OCI-LY7 (cell line): Measurements from ENCODE around the gene ANO6. TPM values are rescaled to one million over a fixed set of nuclear protein-coding genes. Genes with fewer than 3 reads are reported as not detected.

ENCODE experiments used
- BruUV-seq: library from RNA; stranded (reverse); fragments of 400-500 nt; replicated peaks from 2 replicates; lab custom pipeline; 2021; lab: Mats Ljungman, UMichigan
- CTCF ChIA-PET: fragments of 300-600 bp; sonication (Branson Sonifier 250); formaldehyde crosslinking; loops from one replicate; lab custom pipeline; 2022; ENCODE audit warnings: antibody characterized with exemption; ENCODE audit not compliant: unreplicated experiment; lab: Charles Lee
- POLR2A ChIA-PET: fragments of 300-600 bp; sonication (Branson Sonifier 250); formaldehyde crosslinking; loops from one replicate; lab custom pipeline; 2022; ENCODE audit warnings: antibody characterized with exemption; lab: Charles Lee
- DNase-seq: peaks from one replicate; pipeline ENCODE4 v3.0.0-alpha.2; 2015; ENCODE audit warnings: low spot score
- H2AFZ ChIP-seq: fragments of 200-600 bp; sonication (generic), shearing (Covaris generic); 2 replicates; pipeline ENCODE4 v1.6.1; 2014; ENCODE audit warnings: mild to moderate bottlenecking, antibody characterized with exemption, low read length, moderate library complexity
- H3K27ac ChIP-seq: fragments of 200-600 bp; sonication (generic); 2 replicates; pipeline ENCODE4 v1.5.1; 2014; ENCODE audit warnings: mixed run types, low read depth, mild to moderate bottlenecking, moderate library complexity, low read length, inconsistent platforms; ENCODE audit not compliant: poor library complexity, severe bottlenecking
- H3K36me3 ChIP-seq: fragments of 200-600 bp; sonication (generic); 2 replicates; pipeline ENCODE4 v1.6.1; 2014; ENCODE audit warnings: mild to moderate bottlenecking, antibody characterized with exemption, low read length, moderate library complexity, mixed read lengths; ENCODE audit not compliant: insufficient read depth
- H3K4me1 ChIP-seq: fragments of 200-600 bp; sonication (generic); 2 replicates; pipeline ENCODE4 v1.5.1; 2014; ENCODE audit warnings: mild to moderate bottlenecking, low read length; ENCODE audit not compliant: insufficient read depth, poor library complexity, severe bottlenecking
- H3K4me2 ChIP-seq: fragments of 200-600 bp; sonication (generic); 2 replicates; pipeline ENCODE4 v1.6.1; 2014; ENCODE audit warnings: mild to moderate bottlenecking, low read length
- H3K4me3 ChIP-seq: fragments of 200-600 bp; sonication (generic); 2 replicates; pipeline ENCODE4 v1.5.1; 2014; ENCODE audit warnings: mild to moderate bottlenecking, low read depth, low read length; ENCODE audit not compliant: poor library complexity, severe bottlenecking
- H3K79me2 ChIP-seq: fragments of 200-600 bp; sonication (generic); 2 replicates; pipeline ENCODE4 v1.6.1; 2016; ENCODE audit warnings: low read depth, mild to moderate bottlenecking, low read length, moderate library complexity, mixed read lengths; ENCODE audit not compliant: insufficient read depth
- H3K9me2 ChIP-seq: fragments of 200-600 bp; sonication (generic); 2 replicates; pipeline ENCODE4 v1.6.1; 2016; ENCODE audit warnings: mild to moderate bottlenecking, low read length, mixed read lengths; ENCODE audit not compliant: insufficient read depth
- H3K9me3 ChIP-seq: fragments of 200-600 bp; sonication (generic); 2 replicates; pipeline ENCODE4 v1.6.1; 2014; ENCODE audit warnings: mild to moderate bottlenecking, mixed run types, low read length, mixed read lengths
- H4K20me1 ChIP-seq: fragments of 200-600 bp; sonication (generic); 2 replicates; pipeline ENCODE4 v1.6.1; 2014; ENCODE audit warnings: mild to moderate bottlenecking, antibody characterized with exemption, low read length, moderate library complexity, mixed read lengths; ENCODE audit not compliant: insufficient read depth
- EZH2phosphoT487 ChIP-seq: fragments of 200-600 bp; sonication (generic); IDR thresholded peaks from 2 replicates; pipeline ENCODE4 v1.6.1; 2018; ENCODE audit warnings: low read depth, borderline replicate concordance, mild to moderate bottlenecking, mixed run types, antibody characterized with exemption, low read length, moderate library complexity, mixed read lengths
- intact Hi-C: fragments of 100-400 bp; cut with micrococcal nuclease; formaldehyde crosslinking; loops from one replicate; pipeline ENCODE4 v1.10.0; 2022; ENCODE audit not compliant: unreplicated experiment
- total RNA-seq, 2 experiments: library from RNA; depleted of rRNA in 1 of 2; stranded (reverse); fragments of >200 nt in 1 of 2; shearing (Covaris generic) in 1 of 2; gene quantifications; 2 replicates each; pipeline ENCODE4 v1.2.3, GENCODE V29; 2014 to 2022
- TF ChIP-seq, protein P1 (sequence below): fragments of 200-600 bp; sonication (generic); conservative IDR thresholded peaks from 2 replicates; pipeline ENCODE4 v1.5.1; 2014; ENCODE audit warnings: mild to moderate bottlenecking, antibody characterized with exemption, low read length, moderate library complexity, mixed read lengths

Gene ANO6
- total RNA-seq, 2 experiments from 2014 or later = 15.0 to 17.7 TPM

DNA sequence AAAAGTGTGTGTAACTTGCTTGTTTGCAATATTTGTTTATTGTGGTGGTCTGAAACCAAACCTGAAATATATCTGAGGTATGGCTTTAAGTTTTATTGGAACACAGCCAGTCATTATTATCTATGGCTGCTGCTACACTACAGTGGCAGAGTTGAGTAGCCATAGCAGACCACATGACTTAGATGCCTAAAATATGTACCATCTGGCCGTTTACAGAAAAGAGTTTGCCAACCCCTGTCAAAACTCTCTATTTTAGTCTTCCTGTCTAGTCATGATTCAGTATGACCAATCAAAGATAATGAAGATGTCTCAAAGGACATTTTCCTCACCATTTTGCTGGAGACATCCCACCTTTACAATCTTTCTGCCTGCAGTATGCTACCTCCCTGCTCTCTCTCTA, 242.3 kb downstream of the ANO6 start:
- CTCF ChIA-PET = no interaction called here
- TF ChIP-seq EZH2phosphoT487 = no peak
- TF ChIP-seq, protein P1, sequence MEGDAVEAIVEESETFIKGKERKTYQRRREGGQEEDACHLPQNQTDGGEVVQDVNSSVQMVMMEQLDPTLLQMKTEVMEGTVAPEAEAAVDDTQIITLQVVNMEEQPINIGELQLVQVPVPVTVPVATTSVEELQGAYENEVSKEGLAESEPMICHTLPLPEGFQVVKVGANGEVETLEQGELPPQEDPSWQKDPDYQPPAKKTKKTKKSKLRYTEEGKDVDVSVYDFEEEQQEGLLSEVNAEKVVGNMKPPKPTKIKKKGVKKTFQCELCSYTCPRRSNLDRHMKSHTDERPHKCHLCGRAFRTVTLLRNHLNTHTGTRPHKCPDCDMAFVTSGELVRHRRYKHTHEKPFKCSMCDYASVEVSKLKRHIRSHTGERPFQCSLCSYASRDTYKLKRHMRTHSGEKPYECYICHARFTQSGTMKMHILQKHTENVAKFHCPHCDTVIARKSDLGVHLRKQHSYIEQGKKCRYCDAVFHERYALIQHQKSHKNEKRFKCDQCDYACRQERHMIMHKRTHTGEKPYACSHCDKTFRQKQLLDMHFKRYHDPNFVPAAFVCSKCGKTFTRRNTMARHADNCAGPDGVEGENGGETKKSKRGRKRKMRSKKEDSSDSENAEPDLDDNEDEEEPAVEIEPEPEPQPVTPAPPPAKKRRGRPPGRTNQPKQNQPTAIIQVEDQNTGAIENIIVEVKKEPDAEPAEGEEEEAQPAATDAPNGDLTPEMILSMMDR = no peak

DNA sequence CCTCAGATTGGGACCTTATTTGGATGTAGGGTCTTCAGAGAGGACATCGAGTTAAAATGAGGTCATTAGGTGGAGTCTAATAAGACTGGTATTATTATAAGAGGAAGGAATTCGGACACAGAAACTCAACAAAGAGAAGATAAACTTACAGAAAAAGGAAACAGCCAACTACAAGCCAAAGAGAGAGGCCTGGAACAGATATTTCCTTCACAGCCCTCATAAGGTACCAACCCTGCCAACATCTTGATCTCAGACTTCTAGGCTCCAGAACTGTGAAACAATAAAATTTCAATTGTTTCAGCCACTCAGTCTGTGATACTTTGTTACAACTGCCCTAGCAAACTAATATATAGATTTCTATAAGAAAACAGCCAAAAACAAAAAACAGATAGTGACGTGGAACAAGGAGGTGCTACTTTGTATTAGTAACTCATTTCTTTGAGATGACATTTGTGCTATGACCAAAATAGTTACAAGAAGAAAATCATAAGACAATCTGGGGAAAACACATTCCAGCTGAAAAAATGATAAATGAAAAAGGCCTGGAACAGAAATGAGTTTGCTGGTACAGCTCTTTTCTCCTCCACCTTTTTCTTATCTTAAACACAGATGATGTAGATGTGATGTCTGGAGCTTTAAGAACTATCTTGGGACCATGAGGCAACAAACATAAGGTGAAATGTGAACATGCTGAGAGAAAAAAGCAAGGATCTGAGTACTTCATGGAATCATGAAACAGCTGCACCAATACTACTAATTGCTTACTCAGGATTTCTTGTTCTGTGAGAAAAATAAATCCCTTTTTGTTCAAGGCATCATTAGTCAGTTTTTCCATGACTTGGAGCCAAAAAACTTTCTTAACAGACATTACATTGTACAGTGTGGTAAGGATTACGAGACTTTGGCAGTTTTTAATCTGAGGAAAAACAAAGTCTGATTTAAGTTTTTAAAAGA, 243.2 kb downstream of the ANO6 start:
- Histone ChIP-seq H3K9me3 (no peaks in the 10 kb centered on the region), H3K4me1 (no peaks in the 10 kb centered on the region), H3K4me2 (no peak overlapping the region), H3K36me3 (no peaks in the 10 kb centered on the region), H2AFZ (no peak overlapping the region), H3K79me2 (no peaks in the 10 kb centered on the region), H3K4me3 (no peak overlapping the region), H3K27ac (no peak overlapping the region), H4K20me1 (no peaks in the 10 kb centered on the region), H3K9me2 (no peaks in the 10 kb centered on the region)
- no TSS peak for BruUV-seq
- DNase-seq = no peak
- ChIA-PET CTCF (no interaction called here), POLR2A (no interaction called here)
- TF ChIP-seq, protein P1 = no peak
- TF ChIP-seq EZH2phosphoT487 = no peak
- intact Hi-C loops = no loop called here

More for the DNA sequence above, 242.3 kb downstream of the ANO6 start:
- intact Hi-C loops = no loop called here
- Histone ChIP-seq H2AFZ (no peak overlapping the region), H3K4me1 (no peaks in the 10 kb centered on the region), H3K9me3 (no peaks in the 10 kb centered on the region), H3K9me2 (no peaks in the 10 kb centered on the region), H3K4me3 (no peak overlapping the region), H3K4me2 (no peak overlapping the region), H3K36me3 (no peaks in the 10 kb centered on the region), H3K27ac (no peak overlapping the region), H3K79me2 (no peaks in the 10 kb centered on the region), H4K20me1 (no peaks in the 10 kb centered on the region)
- no TSS peak for BruUV-seq
- POLR2A ChIA-PET = no interaction called here
- DNase-seq = no peak

DNA sequence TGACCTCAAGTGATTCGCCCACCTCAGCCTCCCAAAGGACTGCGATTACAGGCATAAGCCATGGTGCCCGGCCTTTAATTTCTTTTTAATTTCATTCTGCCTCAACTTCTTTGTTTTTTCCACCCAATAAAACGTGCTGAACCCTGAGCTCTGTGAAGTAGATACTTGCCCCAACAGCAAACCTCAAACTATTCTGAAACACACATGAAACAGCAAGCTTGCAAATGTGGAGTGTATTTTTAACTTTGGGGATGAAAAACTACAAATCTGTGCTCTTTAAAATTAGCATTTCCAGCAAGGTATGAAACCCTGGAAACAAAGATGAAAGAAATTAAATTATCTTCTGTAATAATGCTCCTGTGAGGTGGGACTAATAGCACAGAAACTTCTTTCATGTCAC, 246.6 kb downstream of the ANO6 start:
- intact Hi-C loops = no loop called here
- H3K4me3 ChIP-seq = no peak overlapping the region
- H2AFZ ChIP-seq = no peak overlapping the region
- ChIA-PET POLR2A (no interaction called here), CTCF (no interaction called here)
- no peaks in the 10 kb centered on the region for H3K9me2 ChIP-seq
- no peaks in the 10 kb centered on the region for H3K79me2 ChIP-seq
- no peaks in the 10 kb centered on the region for H4K20me1 ChIP-seq
- H3K9me3 ChIP-seq = no peaks in the 10 kb centered on the region
- DNase-seq = no peak
- H3K4me1 ChIP-seq = no peaks in the 10 kb centered on the region
- TF ChIP-seq, protein P1 = no peak
- no peak for TF ChIP-seq EZH2phosphoT487
- no peaks in the 10 kb centered on the region for H3K36me3 ChIP-seq
- BruUV-seq = no TSS peak
- no peak overlapping the region for H3K27ac ChIP-seq
- H3K4me2 ChIP-seq = no peak overlapping the region
